SU-DHL-6 (cell line): ENCODE measurements around the gene CIAO3.
A peak's percentile ranks its signal among the peaks of the same experiment; 100 is the strongest.

ENCODE experiments used
- H2AFZ ChIP-seq: fragments of 200-600 bp; sonication (generic); 2 replicates; pipeline ENCODE4 v1.6.1; 2014; ENCODE audit warnings: low read depth, mild to moderate bottlenecking, moderate library complexity, mixed read lengths, antibody characterized with exemption, low read length; ENCODE audit not compliant: severe bottlenecking
- H3F3A ChIP-seq: fragments of 200-600 bp; shearing (Covaris generic); 2 replicates; pipeline ENCODE4 v1.6.0; 2016; ENCODE audit warnings: antibody characterized with exemption, mild to moderate bottlenecking; ENCODE audit not compliant: insufficient read depth
- H3K27ac ChIP-seq: fragments of 200-600 bp; sonication (generic); 2 replicates; pipeline ENCODE4 v1.5.1; 2016; ENCODE audit warnings: low read depth, mild to moderate bottlenecking, low read length, moderate library complexity, mixed read lengths
- H3K27me3 ChIP-seq: fragments of 200-600 bp; sonication (generic), shearing (Covaris generic); 2 replicates; pipeline ENCODE4 v1.6.0; 2014; ENCODE audit warnings: mild to moderate bottlenecking, low read length
- H3K36me3 ChIP-seq: fragments of 200-600 bp; sonication (generic); 2 replicates; pipeline ENCODE4 v1.6.1; 2014; ENCODE audit warnings: mild to moderate bottlenecking, low read length, mixed read lengths
- H3K4me2 ChIP-seq: fragments of 300-600, 200-600 bp; shearing (Covaris generic), sonication (generic); 2 replicates; pipeline ENCODE4 v1.6.0; 2014; ENCODE audit warnings: low read length, low read depth, mild to moderate bottlenecking; ENCODE audit not compliant: poor library complexity, severe bottlenecking
- H3K4me3 ChIP-seq: fragments of 200-600 bp; sonication (generic); 2 replicates; pipeline ENCODE4 v1.5.1; 2014; ENCODE audit warnings: antibody characterized with exemption, low read length, mild to moderate bottlenecking, mixed read lengths; ENCODE audit not compliant: insufficient read depth, poor library complexity, severe bottlenecking
- H3K79me2 ChIP-seq: fragments of 200-600 bp; sonication (generic); 2 replicates; pipeline ENCODE4 v1.6.1; 2014; ENCODE audit warnings: mild to moderate bottlenecking, low read length, moderate library complexity; ENCODE audit not compliant: insufficient read depth
- H3K9ac ChIP-seq: fragments of 200-600 bp; sonication (generic); 2 replicates; pipeline ENCODE4 v1.7.0; 2014; ENCODE audit warnings: mild to moderate bottlenecking, low read length
- H3K9me2 ChIP-seq: fragments of 200-600 bp; sonication (generic); replicated peaks from 2 replicates; pipeline ENCODE4 v1.6.1; 2014; ENCODE audit warnings: low read length; ENCODE audit not compliant: insufficient read depth
- H3K9me3 ChIP-seq: fragments of 200-600 bp; sonication (generic); 2 replicates; pipeline ENCODE4 v1.6.1; 2014; ENCODE audit warnings: low read length, mixed read lengths; ENCODE audit not compliant: insufficient read depth
- H4K20me1 ChIP-seq: fragments of 200-600 bp; sonication (generic); 2 replicates; pipeline ENCODE4 v1.6.1; 2014; ENCODE audit warnings: low read depth, mild to moderate bottlenecking, antibody characterized with exemption, low read length, moderate library complexity, mixed read lengths
- CTCF ChIP-seq: fragments of 200-600 bp; sonication (generic); IDR thresholded peaks from one replicate; pipeline ENCODE4 v1.5.1; 2017; ENCODE audit warnings: antibody characterized with exemption, mild to moderate bottlenecking, low read length, moderate library complexity; ENCODE audit not compliant: insufficient read depth, poor library complexity, severe bottlenecking
- EZH2phosphoT487 ChIP-seq: fragments of 200-600 bp; sonication (generic), shearing (Covaris generic); conservative IDR thresholded peaks from 2 replicates; pipeline ENCODE4 v1.6.1; 2018; ENCODE audit warnings: mild to moderate bottlenecking, antibody characterized with exemption, low read length, moderate library complexity, mixed read lengths

CIAO3 gene

GRCh38 chr16:729768-730665, 10.8 kb downstream of the CIAO3 start:
- no peak overlapping the region for H2AFZ ChIP-seq
- H3K9ac ChIP-seq, result no peak overlapping the region
- TF ChIP-seq CTCF (no peak), EZH2phosphoT487 (no peak)
- H3K9me3 ChIP-seq, result no peaks in the 10 kb centered on the region
- no peaks in the 10 kb centered on the region for H4K20me1 ChIP-seq
- H3K9me2 ChIP-seq, result no peaks in the 10 kb centered on the region
- no peak overlapping the region for H3K4me3 ChIP-seq
- peak overlapping the region; percentile 85 for H3K4me2 ChIP-seq
- H3K79me2 ChIP-seq, result no peaks in the 10 kb centered on the region
- no peaks in the 10 kb centered on the region for H3K36me3 ChIP-seq
- no peak overlapping the region for H3K27ac ChIP-seq
- peaks cover 20% of the 10 kb centered on the region for H3F3A ChIP-seq
- no peaks in the 10 kb centered on the region for H3K27me3 ChIP-seq

GRCh38 chr16:728890-729744, 11.7 kb downstream of the CIAO3 start:
- no peaks in the 10 kb centered on the region for H3K9me3 ChIP-seq
- H3K9ac ChIP-seq, result peak overlapping the region; percentile 84
- no peaks in the 10 kb centered on the region for H3K9me2 ChIP-seq
- peaks cover 20% of the 10 kb centered on the region for H3F3A ChIP-seq
- peak overlapping the region; percentile 86 for H3K4me3 ChIP-seq
- H3K27ac ChIP-seq, result peak overlapping the region; percentile 75
- no peak overlapping the region for H2AFZ ChIP-seq
- H3K27me3 ChIP-seq, result no peaks in the 10 kb centered on the region
- peak overlapping the region; percentile 85 for H3K4me2 ChIP-seq
- no peaks in the 10 kb centered on the region for H3K36me3 ChIP-seq
- TF ChIP-seq CTCF (no peak), EZH2phosphoT487 (no peak)
- H4K20me1 ChIP-seq, result no peaks in the 10 kb centered on the region
- H3K79me2 ChIP-seq, result no peaks in the 10 kb centered on the region

GRCh38 chr16:728131-728889, 12.5 kb downstream of the CIAO3 start:
- Histone ChIP-seq H3K9me3 (no peaks in the 10 kb centered on the region), H3K9ac (peak overlapping the region; percentile 84), H3K9me2 (no peaks in the 10 kb centered on the region), H3F3A (peaks cover 20% of the 10 kb centered on the region), H3K4me3 (peak overlapping the region; percentile 86), H3K27me3 (no peaks in the 10 kb centered on the region), H4K20me1 (no peaks in the 10 kb centered on the region), H3K36me3 (no peaks in the 10 kb centered on the region), H2AFZ (peak overlapping the region; percentile 56), H3K79me2 (no peaks in the 10 kb centered on the region), H3K4me2 (peak overlapping the region; percentile 85), H3K27ac (peak overlapping the region; percentile 75)
- TF ChIP-seq CTCF (no peak), EZH2phosphoT487 (no peak)
